Activated CD4-positive, alpha-beta T cell treated with anti-CD3 and anti-CD28 coated beads for 1 hour (primary cell): ENCODE results near the gene KRTAP10-11.
"Not testable (repeated sequence)": the region's sequence is repeated elsewhere in the genome, so short reads cannot be mapped to it uniquely, and the experiment has no call there.

Source experiments
- DNase-seq: peaks from one replicate; pipeline ENCODE4 v3.0.0-alpha.2; 2020

The KRTAP10-11 gene

DNA sequence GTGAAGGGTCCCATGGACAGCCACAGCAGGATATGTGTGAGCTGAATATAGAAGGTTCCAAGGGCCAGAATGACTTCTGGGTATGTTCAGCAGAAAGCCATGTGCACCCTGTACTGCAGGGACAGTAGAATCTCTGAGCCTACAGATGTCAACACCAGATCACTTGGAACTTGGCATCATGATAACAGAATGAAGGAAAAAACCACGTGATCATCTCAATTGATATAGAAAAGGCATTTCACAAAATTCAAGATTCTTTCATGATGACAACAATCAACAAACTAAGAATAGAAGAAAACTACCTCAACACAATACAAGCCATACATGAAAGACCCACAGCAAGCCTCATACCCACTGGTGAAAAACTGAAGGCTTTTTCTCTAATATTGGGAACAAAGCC, 21.4 kb downstream of the KRTAP10-11 start:
- no peak for DNase-seq

DNA sequence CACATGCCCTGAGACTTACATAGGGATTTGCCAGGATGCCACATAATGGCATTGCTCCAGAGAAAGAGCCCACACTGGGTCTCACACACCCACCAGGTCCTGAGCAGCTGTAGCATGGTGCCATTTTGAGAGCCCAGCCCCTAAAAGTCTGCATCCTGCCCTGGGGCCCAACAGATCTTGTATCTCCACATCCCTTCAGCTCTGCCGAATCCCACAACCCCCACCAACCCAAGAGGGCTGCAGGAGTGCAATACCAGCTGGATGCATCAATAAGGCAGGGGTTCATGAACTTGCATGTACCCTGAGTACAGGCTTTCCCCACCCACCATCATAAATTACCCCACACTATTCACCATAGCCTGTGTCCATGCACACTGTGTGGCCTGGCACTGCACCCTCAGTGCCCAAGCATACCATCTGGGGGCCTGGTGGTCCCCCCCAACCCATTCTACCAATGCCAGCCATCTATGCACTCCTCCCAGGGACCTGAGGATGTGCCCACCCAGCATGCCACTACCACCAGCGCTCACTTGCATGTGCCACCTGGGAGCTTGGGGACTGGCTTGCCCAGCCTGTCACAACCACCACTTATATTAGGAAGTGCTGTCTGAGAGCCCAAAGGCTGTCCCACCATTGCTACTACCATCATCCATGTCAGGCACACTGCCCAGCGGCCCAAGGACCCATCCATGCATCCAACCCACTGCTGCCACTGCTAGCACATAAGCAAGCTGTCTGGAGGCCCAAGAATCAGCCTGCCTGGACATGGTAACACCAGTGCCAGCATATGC, 24.6 kb downstream of the KRTAP10-11 start:
- no peak for DNase-seq

DNA sequence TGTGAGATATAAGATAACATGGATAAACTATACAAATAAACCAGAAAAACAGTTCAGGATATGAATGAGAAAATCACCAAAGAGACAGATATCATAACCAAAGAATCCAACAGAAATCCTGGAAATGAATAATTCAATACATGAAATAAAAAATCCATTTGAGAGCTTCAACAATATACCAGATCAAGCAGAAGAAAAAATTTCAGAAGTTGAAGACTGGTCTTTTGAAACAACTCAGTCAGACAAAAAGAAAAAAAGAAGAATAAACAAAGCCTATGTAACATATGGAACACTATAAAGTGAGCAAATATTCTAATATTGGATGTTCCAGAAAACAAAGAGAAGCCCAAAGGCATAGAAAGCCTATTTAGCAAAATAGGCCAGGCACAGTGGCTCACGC, 25.7 kb downstream of the KRTAP10-11 start:
- DNase-seq, result no peak

DNA sequence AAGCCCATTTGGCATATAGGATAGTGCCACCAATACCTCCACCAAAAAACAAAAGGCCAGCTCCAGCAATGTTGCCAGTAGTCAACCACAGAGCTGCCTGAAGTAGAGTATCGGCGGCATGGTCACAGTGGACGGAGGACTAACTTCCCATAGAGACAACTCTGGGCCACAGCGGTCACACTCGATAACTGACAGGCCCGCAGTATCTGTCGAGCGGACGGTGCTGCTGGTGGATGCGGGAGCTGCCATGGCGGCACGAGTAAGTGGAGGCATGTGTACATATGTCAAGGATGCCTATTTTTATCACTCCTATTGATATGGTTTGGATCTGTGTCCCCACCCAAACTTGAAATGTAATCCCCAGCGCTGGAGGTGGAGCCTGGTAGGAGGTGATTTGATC, 31.7 kb downstream of the KRTAP10-11 start:
- no peak for DNase-seq

DNA sequence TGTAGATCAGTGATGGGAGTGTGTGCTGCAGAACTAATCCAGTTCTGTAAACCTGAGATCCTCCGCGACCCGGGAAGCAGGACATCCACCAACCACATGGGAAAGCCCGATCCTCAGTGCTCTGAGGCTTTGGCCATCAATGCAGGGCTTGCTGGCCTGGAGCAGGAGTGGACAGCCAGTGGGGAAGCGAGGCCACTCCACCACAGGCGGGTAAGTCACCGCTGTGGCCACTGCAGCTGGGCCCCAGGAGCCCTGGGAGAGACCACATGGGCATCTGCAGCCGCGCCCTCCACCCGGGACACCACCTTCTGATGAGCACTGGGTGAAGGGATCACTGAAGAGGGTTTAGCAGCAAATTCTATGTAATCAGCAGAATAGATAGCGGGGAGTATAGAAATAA, 34.9 kb downstream of the KRTAP10-11 start:
- no peak for DNase-seq

DNA sequence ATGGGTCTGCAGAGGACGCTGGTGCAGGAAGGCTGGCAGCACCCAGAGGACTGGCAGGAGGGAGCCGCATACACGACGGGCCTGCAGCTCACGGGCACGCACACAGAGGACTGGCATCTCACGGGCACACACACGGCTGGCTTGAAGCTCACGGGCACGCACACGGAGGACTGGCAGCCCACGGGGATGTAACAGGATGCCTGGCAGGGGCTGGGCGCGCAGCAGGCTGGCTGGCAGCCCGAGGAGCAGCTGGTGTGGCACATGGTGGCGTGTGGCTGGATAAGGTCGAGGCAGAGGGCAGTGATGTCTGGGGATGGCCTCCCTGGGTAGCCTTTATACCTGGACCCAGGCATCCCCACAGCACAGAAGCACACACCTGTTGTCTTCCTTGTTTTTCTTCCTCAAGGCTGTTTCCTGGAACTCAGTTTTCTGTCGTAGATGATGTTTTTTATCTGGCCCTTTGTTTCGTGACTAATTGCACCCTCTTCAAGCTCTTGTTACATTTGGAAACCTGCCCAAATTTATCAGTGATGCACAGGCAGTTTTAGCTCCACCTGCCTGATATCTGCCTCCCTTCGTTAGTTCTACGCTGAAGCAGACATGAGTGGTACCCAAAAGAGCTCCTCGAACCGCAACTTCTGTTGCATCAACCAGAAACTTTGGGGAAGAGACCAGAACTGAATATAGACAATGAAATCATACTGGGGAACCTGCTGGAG, 35.8 kb downstream of the KRTAP10-11 start, which contains the start of gene KRTAP12-1:
Gene KRTAP12-1 (minus strand): TSS at position 303 of the 719 bp plus-strand sequence. CDS start 40 bp downstream, at position 263.
- no peak for DNase-seq

DNA sequence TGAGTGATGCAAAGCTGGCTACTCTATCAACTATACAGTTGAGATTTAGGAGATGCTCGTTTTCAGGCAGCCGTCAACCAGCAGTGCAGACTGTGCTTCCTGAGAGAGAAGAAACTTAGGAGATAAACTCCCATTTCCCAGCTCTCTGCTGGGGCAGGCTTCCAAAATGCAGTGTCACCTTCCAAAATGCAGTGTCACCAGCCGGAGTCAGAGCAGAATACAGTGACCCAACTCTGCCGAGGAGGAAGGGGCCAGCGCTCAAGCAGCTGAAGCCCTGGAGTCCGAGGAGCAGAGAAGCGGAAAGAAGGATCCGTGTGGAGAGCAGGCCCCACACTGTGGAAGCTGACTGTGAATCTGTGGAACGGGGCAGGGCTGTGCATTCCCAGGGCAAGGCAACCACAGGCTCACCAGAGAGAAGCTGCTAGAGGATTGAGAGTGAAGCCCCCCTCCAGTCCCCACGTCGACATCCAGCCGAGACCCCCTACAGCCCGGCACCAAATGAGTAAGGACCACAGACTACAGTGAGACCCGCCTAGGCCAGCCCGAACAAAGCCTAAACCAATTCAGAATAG, 36.5 kb downstream of the KRTAP10-11 start:
- no peak for DNase-seq

DNA sequence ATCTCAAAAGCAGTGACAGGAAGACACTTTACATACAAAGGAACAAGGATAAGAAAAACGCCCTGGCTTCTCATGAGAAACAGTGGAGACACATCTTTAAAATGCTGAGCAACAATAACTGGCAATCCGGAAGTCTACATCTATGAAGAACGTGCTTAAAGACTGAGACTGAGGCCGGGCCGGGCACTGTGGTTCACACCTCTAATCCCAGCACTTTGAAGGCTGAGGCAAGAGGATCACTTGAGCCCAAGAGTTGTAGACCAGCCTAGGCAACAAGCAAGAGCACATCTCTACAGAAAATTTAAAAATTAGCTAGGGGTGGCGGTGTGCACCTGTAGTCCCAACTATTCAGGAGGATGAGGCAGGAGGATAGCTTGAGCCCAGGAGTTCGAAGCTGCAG, 37.9 kb downstream of the KRTAP10-11 start:
- no peak for DNase-seq

DNA sequence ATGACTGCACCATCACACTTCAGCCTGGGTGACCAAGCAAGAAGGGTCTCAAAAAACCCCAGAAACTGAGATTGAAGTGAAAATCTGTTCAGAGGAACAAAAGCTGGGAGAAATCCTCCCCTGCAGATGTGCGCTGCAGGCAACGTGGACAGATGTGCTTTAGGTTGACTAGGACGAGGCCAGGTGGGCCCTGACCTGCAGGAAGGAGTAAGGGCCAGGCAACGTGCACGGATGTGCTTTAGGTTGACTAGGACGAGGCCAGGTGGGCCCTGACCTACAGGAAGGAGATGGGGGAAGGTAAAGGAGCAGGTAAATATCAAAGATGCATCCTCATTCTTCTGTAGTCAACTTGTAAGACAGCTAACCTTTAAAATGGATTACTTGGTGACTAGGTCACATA, 38.3 kb downstream of the KRTAP10-11 start:
- DNase-seq, result no peak

DNA sequence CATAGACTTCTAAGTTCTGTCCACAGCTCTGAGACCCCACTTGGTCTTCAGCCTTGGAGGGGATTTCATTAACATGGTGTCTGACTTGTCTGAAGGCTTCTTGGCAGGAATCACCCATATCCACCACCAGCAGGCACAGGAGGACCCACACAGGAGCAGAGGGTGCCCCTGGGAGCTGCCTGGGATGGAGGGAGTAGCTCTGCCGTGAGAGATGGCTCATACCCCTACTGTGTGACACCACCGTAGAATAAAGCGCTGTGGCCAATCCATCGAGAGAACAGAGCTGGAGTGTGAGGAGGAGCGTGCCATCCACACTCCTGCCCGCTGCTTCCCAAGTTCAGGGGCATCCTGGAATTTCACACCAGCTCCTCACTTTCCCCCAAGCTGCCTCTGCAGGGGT, 38.8 kb downstream of the KRTAP10-11 start:
- not testable (repeated sequence) for DNase-seq

DNA sequence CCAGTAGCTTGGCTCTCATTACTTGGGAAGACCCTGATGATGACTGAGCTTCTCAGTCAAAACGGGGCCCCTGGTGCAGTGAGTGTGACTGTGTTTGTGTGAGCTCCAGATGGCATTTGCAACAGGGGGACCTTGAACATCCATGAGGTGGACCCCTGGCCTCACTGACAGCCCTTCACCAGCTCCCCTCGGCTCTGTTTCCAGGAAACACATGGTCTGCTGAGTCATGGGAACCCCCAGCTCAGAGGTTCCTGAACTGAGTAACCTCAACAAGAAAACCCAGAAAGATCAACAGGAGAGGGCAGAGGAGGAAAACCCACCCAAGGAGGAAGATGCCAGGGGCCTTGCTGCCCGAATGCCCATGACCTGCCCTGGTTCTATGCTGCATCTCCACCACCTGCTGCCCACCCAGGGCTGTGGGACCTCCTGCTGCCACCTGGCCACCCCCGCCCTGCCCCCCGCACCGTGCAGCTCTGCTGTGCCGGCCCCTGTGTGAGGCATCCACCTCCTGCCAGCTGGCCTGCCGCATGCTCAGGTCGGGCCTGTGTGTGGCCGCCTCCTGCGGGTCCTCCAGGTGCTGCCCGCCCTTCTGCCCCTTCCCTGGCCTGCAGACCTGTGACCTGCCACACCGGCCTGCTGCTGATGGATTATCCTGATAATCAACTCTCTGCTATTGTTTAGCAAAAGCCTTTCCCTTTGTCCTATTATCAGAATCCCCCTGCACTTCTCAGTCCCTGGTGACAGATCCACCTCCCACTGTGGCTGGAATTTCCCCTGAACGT, 40.0 kb downstream of the KRTAP10-11 start:
- DNase-seq, result no peak

DNA sequence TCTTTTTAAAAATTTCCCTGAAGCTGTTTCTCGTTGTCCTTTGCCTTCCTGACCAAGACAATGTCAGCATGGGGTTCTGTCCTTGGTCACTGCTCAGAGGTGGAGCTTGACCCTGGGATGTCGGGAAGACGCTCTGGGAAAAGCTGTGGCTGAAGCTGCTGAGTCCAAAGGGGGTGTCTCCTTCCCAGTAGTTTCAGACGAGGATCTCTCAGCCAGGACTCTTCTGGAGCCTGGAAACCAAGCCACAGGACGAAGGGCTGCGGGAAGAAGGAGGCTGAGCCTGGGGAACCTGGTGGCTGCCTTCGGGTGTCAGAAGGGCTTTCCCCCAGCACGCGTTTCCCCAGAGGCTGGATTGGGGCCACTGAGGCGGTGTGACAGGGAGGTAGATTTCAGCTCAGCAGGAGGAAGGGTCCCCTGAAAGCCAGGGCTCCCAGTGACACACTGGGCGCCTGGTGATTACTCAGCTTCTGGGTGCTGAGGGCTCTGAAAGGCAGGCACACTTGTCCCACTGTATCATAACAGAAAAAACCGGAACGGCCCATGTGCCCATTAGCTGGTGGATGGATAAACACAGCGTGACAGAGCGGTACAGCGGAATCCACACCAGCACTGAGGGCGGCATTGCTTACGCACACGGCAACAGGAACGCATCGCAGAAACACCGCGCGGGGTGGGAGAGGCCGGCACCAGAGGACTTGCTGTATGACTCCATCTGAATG, 40.8 kb downstream of the KRTAP10-11 start:
- DNase-seq, result no peak

DNA sequence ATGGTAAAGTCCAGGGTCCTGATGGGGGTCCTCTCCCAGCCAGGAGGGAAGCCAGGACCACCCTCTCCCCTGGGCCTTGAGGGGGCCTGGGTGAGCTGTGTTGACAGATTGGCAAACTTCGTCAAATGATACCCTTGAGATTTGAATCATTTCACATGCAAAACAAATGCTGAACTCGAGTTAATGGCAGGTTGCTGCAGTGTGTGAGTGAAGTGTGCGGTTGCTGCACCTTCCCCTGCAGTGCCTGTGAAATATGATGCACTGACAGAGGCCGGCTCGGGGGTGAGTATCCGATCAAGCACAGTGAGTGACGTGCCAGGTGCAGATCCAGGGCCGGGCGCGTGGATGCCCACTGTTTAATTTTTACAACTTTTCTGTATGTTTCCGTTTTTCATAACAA, 41.5 kb downstream of the KRTAP10-11 start:
- DNase-seq, result no peak

DNA sequence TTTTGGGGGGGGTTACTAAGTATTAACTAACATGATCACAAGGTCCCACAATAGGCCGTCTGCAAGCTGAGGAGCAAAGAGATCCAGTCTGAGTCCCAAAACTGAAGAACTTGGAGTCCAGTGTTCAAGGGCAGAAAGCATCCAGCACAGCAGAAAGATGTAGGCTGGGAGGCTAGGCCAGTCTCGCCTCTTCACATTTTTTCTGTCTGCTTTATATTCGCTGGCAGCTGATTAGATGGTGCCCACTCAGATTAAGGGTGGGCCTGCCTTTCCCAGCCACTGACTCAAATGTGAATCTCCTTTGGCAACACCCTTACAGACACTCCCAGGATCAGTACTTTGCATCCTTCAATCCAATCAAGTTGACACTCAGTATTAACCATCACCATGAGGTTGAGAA, 43.5 kb downstream of the KRTAP10-11 start:
- not testable (repeated sequence) for DNase-seq

DNA sequence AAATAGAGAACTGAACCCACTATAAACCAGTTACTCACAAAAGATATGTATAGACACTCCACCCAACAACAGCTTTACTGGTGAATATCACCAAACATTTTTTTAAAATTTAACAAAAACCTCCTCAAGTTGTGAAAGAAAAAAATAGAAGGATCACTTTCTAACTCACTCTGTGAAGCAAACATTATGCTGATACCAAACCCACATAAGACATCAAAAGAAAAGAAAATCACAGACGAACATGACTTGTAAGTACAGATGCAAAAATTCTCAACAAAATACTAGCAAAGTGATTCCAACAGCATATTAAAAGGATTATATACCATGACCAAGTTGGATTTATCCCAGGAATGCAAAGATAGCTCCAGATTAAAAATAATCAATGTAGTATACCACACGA, 45.5 kb downstream of the KRTAP10-11 start:
- DNase-seq, result no peak

DNA sequence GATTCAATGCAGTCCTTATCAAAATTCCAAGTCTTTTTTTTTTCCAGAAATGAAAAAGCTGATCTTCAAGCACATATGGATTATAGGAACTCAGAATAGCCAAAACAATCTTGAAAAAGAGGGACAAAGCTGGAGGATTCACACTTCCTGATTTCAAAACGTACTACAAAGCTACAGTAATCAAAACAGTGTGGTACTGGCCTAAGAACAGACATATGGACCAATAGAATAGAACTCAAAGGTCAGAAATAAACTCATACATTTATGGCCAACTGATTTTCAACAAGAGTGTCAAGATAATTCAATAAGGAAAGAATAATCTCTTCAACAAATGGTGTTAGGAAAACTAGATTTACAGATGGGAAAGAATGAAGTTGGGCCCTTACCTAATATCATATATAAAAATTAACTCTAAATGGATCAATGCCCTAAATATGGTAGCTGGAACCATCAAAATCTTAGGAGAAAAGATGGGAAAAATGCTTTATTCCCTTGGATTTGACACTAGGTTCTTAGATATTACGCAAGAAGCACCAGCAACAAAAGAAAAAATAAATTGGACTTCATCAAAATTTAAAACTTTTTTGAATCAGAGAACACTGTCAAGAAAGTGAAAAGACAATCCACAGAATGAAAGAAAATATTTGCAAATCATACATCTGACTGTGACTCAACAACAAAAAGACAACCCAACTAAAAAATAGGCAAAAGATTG, 46.7 kb downstream of the KRTAP10-11 start:
- DNase-seq, result no peak

DNA sequence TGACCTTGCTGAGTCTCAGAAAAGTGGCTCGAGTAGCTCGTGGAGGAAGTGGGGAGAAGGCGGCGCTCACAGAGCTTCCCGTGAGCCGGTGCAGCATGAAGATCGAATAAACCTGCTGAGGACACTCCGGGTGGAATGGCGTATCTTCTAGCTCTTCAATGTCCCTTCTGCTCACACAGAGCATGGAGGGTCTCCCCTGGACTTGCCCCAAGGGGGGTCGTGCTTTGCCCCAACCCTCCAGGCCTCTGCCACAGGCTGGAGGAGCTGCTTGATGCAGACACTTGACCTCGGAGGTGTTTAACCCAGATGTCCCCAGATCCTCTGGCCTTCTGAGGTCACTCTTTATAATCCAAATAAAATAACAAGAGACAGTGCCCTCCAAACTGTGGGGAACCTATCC, 48.6 kb downstream of the KRTAP10-11 start:
- no peak for DNase-seq

DNA sequence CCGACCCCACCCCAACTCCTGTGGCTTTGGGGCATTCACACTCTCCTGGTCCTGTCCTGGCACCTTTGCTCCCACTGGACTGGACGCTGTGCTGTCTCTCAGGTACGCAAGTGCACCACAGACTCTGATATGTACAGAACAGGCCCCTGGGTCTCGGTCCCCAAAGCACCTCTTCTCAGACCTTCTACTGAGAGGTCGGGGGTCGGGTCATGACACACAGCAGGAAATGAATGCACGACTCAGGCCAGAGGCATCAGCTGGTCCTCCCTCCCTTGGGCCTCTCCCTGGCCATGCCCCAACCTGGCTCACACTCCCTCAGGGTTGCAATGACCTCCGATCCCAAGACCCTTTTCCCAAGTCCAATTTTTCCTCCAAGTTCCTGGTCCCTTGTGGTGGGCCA, 49.0 kb downstream of the KRTAP10-11 start:
- no peak for DNase-seq

DNA sequence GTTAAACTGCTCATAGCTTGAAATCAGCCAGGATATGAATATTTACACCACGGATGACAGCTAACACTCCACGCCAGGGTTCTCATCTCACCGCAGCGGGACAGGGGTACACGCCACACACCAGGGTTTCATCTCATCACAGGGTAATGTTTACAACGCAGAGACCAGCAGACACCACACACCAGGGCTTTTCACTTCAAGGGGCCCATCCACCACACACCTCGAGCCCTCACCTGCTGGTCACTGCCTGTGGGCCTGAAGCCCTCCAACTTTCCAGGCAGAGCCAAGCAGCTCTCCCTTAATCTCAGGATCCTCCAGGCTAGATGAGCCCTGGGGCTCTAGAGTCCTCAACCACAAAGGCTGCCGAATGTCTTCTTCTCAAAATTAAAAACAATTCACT, 49.4 kb downstream of the KRTAP10-11 start:
- DNase-seq, result no peak

DNA sequence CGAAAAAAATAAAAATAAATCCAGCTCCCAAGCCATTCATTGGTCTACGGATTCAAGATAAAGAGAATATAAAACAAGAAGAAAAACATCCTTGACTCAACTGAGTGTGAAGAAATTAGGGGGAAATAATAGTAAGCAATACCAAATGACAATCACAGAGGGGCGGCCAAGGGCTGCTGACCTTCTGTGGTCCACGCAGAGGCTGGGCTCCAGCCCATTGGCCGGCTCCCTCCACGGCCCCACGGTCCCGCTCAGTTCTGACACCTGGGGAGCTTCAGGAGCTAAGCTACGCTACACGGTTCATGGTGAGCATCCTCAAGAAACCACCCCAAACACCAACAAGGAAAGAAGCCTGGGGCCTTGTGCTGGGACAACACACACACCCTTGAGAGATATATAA, 50.4 kb downstream of the KRTAP10-11 start:
- DNase-seq, result no peak
